ENCODE data around the gene PDE1C.

Gene PDE1C

GRCh38 chr7:31922848-31923247 lies 147.4 kb downstream of the PDE1C start:
- Histone ChIP-seq H3K27ac (ENCODE audit: poor library complexity, severe bottlenecking) (no peak overlapping the region), H3K27me3 (ENCODE audit: insufficient read depth, poor library complexity, severe bottlenecking) (no peaks in the 10 kb centered on the region), H3K4me1 (ENCODE audit: insufficient read depth, poor library complexity, severe bottlenecking) (no peaks in the 10 kb centered on the region), H3K36me3 (ENCODE audit: low read depth) (no peaks in the 10 kb centered on the region), H3K4me3 (ENCODE audit: severe bottlenecking) (no peak overlapping the region), H3K9me3 (ENCODE audit: severe bottlenecking) (no peaks in the 10 kb centered on the region)
- DNase-seq (ENCODE audit: low spot score) (no peak), ATAC-seq (ENCODE audit: low read depth) (no peak)
- TF ChIP-seq CTCF (IDR thresholded peaks at IDR 0.05; ENCODE audit: poor library complexity, severe bottlenecking): no peak

GRCh38 chr7:31921047-31921446 lies 149.2 kb downstream of the PDE1C start:
- no peak overlapping the region for H3K27ac ChIP-seq (ENCODE audit: poor library complexity, severe bottlenecking)
- no peaks in the 10 kb centered on the region for H3K36me3 ChIP-seq (ENCODE audit: low read depth)
- H3K9me3 ChIP-seq (ENCODE audit: severe bottlenecking): no peaks in the 10 kb centered on the region
- TF ChIP-seq CTCF (IDR thresholded peaks at IDR 0.05; ENCODE audit: poor library complexity, severe bottlenecking): no peak
- H3K4me3 ChIP-seq (ENCODE audit: severe bottlenecking): no peak overlapping the region
- H3K4me1 ChIP-seq (ENCODE audit: insufficient read depth, poor library complexity, severe bottlenecking): no peaks in the 10 kb centered on the region
- no peak for DNase-seq (ENCODE audit: low spot score)
- no peak for ATAC-seq (ENCODE audit: low read depth)
- H3K27me3 ChIP-seq (ENCODE audit: insufficient read depth, poor library complexity, severe bottlenecking): no peaks in the 10 kb centered on the region

- Histone ChIP-seq H3K4me1 (ENCODE audit: insufficient read depth, poor library complexity, severe bottlenecking) (no peaks in the 10 kb centered on the region), H3K36me3 (ENCODE audit: low read depth) (no peaks in the 10 kb centered on the region), H3K27ac (ENCODE audit: poor library complexity, severe bottlenecking) (no peak overlapping the region), H3K27me3 (ENCODE audit: insufficient read depth, poor library complexity, severe bottlenecking) (no peaks in the 10 kb centered on the region), H3K9me3 (ENCODE audit: severe bottlenecking) (no peaks in the 10 kb centered on the region), H3K4me3 (ENCODE audit: severe bottlenecking) (no peak overlapping the region)
- TF ChIP-seq CTCF (IDR thresholded peaks at IDR 0.05; ENCODE audit: poor library complexity, severe bottlenecking): no peak
- DNase-seq (ENCODE audit: low spot score): no peak
- ATAC-seq (ENCODE audit: low read depth): no peak
These were observed 150.4 kb downstream of the PDE1C start for GRCh38 chr7:31919678-31920369.

- Histone ChIP-seq H3K4me1 (ENCODE audit: insufficient read depth, poor library complexity, severe bottlenecking) (no peaks in the 10 kb centered on the region), H3K9me3 (ENCODE audit: severe bottlenecking) (no peaks in the 10 kb centered on the region), H3K36me3 (ENCODE audit: low read depth) (no peaks in the 10 kb centered on the region), H3K27me3 (ENCODE audit: insufficient read depth, poor library complexity, severe bottlenecking) (no peaks in the 10 kb centered on the region), H3K4me3 (ENCODE audit: severe bottlenecking) (no peak overlapping the region), H3K27ac (ENCODE audit: poor library complexity, severe bottlenecking) (no peak overlapping the region)
- no peak for TF ChIP-seq CTCF (IDR thresholded peaks at IDR 0.05; ENCODE audit: poor library complexity, severe bottlenecking)
- ATAC-seq (ENCODE audit: low read depth): no peak
- DNase-seq (ENCODE audit: low spot score): no peak
These were observed 151.4 kb downstream of the PDE1C start for GRCh38 chr7:31918706-31919393.

- no peak overlapping the region for H3K27ac ChIP-seq (ENCODE audit: poor library complexity, severe bottlenecking)
- H3K9me3 ChIP-seq (ENCODE audit: severe bottlenecking): no peaks in the 10 kb centered on the region
- H3K36me3 ChIP-seq (ENCODE audit: low read depth): no peaks in the 10 kb centered on the region
- H3K4me1 ChIP-seq (ENCODE audit: insufficient read depth, poor library complexity, severe bottlenecking): no peaks in the 10 kb centered on the region
- no peak for TF ChIP-seq CTCF (IDR thresholded peaks at IDR 0.05; ENCODE audit: poor library complexity, severe bottlenecking)
- H3K4me3 ChIP-seq (ENCODE audit: severe bottlenecking): no peak overlapping the region
- DNase-seq (ENCODE audit: low spot score) (no peak), ATAC-seq (ENCODE audit: low read depth) (no peak)
- H3K27me3 ChIP-seq (ENCODE audit: insufficient read depth, poor library complexity, severe bottlenecking): no peaks in the 10 kb centered on the region
These were observed 153.0 kb downstream of the PDE1C start for GRCh38 chr7:31917256-31917655.

Measured in RWPE2 (cell line).